HEK293T (cell line): ENCODE results near the gene STK36.

Experiments
- CTBP1 ChIP-seq: fragments of 450-650 bp; IDR thresholded peaks from 2 replicates; pipeline ENCODE4 v1.6.1; 2016; ENCODE audit warnings: borderline replicate concordance
- HDGF ChIP-seq: fragments of 450-650 bp; IDR thresholded peaks from 2 replicates; pipeline ENCODE4 v1.6.1; 2017; ENCODE audit warnings: antibody characterized with exemption, borderline replicate concordance
- L3MBTL2 ChIP-seq: fragments of 450-650 bp; conservative IDR thresholded peaks from 2 replicates; pipeline ENCODE4 v1.6.1; 2016; ENCODE audit warnings: mild to moderate bottlenecking
- TF ChIP-seq, protein P1 (sequence below): fragments of 450-650 bp; IDR thresholded peaks from 2 replicates; pipeline ENCODE4 v1.6.1; 2016

DNA sequence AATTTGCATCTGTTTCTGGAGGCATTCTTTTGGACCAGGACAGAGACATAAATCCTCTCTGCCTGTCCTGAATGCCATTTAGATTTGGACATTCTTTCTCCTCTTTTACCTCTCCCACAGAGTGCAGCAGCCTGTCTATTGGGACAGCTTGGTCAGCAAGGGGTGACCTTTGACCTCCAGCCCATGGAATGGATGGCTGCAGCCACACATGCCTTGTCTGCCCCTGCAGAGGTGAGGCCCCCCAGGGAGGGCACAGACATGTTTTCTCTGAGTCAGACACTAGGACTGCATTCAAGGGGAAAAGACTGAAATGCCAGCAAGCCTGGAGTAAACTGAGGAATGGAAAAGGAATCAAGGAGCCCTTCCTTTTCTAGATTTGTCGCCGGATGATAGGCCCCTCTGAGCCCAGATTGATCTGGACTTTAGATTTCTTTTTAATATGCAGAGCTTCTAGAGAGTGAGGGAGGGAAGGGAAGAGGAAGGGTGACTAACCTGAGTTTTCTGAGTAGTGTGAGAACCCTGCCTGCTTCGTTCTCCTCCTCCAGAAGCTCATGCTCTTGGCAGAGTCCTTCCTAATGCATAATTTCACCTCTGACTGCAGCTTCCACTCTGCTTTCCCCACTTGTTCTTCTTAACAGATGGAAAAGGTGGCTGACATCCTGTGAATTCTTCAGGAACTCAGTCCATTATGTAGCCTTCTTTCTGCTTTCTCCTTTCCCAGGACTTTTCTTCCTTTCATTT, 22.7 kb downstream of the STK36 start:
- TF ChIP-seq L3MBTL2 (no peak), CTBP1 (no peak), HDGF (no peak)
- TF ChIP-seq, protein P1, sequence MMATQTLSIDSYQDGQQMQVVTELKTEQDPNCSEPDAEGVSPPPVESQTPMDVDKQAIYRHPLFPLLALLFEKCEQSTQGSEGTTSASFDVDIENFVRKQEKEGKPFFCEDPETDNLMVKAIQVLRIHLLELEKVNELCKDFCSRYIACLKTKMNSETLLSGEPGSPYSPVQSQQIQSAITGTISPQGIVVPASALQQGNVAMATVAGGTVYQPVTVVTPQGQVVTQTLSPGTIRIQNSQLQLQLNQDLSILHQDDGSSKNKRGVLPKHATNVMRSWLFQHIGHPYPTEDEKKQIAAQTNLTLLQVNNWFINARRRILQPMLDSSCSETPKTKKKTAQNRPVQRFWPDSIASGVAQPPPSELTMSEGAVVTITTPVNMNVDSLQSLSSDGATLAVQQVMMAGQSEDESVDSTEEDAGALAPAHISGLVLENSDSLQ: no peak
